Stimulated activated CD4-positive, alpha-beta T cell treated with anti-CD3 and anti-CD28 coated beads, Interleukin-15, amount 100 ng/mL, for 24 hours (primary cell): ENCODE data around the gene RNF220.

Experiments
- DNase-seq: peaks from one replicate; pipeline ENCODE4 v3.0.0-alpha.2; 2020

The RNF220 gene

DNA sequence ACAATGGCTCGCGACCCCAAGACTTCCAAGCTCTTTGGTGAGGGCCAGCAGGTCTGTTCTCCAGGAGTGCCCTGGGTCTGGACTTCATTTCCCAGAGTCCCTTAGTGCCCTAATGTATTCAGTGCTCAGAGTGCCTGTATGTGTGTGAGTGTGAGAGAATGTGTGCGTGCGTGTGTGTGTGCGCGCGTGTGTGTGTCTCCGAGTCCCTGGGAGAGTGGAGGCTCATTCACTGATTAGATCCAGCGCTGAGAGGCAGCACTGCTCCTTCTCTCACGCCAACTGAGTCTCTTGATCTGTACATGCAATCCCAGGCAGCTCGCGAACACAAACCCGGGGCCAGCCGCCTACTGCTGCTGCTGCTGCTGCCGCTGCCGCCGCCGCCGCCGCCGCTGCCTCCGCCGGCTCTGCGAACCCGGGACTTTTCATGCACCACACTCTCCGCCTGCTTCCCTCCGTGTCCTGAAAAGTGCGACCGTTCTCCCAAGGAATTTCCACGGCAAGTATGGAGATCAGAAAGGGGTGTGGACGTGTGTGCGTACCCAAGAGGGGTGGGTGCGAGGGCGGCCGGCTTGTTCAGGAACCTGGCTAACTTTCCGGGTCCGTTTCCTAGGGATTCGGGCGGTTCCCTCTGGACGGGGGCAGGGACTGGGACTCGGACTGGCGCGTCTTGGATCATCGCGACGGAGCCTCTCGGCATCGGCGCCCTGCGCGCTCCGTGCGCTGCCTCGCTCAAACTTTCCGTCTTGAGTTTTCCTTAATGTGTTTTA lies at the start of gene RNF220:
RNF220 (plus strand) TSS at position 225 of the 767 bp plus-strand sequence.
- peak; percentile 65 for DNase-seq

DNA sequence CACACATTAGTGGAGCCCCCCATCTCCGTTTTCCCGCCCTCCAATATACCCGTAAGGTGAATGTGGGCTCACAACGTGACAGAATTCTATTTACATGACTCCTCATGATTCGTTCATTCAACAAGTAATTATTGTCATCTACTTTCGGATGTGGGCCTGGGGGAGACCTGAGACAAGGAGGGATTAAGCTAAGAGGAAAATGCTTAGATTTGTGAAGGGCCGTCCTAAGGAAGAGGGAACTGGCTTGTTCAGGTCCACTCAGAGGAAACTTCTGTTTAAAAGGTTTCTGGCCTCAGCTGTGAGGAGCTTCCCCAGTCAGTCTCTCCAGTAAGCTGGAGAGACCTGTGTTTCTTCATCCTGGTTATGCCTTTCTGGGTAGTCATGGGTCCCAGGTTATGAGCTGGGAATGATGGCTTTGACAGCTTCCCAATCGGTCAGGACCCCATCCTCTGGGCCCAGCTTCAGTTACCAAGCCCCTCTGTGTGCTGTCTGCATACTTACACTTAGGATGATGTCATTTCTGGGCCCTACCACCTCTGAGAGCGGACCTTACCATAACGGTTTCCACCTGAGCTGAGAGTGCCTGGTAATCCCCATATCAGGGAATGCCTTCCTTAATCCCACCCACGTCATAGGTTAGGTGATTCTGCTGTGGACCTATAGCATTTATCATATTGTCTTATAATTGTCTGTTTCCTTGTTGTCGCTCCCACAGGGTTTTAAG lies 49.3 kb upstream of the RNF220 start:
- no peak for DNase-seq

DNA sequence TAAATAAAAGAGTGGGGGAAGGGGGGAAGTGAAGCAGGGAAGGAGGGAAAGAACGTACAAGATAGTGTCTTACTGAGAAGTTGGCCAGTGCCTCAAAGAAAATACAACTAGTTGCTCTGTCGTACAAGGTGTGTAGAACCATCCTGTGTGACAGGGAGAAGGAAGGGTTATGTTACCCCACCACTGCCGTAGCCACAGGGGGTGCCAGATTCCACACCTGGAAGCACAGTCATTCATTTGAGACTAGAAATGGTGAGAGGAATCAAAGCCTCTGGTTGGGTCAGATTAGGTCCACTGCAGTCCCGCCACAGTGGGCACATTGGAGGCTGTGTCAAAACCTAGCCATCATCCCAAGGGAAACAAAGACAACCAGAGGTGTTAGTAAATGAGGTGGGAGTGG lies 47.3 kb upstream of the RNF220 start:
- DNase-seq: no peak

DNA sequence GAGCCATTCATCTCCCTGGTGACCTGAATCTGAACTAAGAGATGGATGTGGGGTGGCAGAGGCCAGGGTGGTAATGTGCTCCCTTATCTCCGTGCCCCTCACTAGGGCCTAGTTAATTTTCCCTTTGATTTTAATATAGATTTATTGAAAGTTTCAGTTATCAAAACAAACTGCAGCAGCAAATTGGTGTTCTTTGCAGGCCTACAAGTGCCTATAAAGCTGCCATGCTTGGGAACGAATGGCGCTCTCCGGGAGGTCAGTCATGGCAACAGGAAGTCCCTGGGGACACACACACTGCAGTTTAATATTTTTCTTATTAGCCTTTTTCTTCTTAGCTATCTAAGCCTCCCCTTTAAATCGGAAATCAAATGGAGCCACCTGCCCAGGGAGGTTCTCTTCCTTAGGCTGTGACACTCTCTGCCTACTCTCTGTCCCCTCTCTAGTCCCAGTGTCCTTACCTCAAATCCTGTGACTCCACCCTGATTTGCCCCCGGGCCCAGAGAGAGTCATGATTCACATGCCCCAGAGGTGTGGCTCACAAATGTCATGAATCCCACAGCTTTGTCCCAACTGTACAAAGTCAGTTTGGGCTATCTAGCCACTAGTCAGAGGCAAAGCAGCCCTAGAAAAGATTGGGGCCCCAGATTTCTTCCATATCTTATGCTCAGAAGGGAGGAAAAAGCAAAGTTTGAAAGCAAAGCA lies 45.7 kb upstream of the RNF220 start:
- DNase-seq: no peak

DNA sequence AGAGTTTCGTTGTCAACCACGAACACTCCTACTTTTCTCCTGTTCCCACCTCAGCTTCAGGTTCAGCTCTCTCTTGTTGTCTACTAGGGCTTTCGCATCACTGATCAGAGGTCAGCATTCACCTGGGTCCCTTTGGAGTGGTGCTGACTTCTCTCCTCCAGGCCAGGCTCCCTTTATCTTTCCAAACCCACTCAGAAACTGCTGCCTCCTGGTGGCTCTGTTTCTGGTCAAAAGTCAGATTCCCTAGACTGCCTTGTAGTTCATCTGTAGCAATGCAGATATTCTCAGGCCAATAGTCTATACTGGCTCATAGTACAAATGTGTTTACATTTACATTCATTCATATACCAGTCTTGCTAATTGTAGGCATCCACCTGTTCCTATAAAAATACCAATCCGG lies 43.6 kb upstream of the RNF220 start:
- DNase-seq: no peak

DNA sequence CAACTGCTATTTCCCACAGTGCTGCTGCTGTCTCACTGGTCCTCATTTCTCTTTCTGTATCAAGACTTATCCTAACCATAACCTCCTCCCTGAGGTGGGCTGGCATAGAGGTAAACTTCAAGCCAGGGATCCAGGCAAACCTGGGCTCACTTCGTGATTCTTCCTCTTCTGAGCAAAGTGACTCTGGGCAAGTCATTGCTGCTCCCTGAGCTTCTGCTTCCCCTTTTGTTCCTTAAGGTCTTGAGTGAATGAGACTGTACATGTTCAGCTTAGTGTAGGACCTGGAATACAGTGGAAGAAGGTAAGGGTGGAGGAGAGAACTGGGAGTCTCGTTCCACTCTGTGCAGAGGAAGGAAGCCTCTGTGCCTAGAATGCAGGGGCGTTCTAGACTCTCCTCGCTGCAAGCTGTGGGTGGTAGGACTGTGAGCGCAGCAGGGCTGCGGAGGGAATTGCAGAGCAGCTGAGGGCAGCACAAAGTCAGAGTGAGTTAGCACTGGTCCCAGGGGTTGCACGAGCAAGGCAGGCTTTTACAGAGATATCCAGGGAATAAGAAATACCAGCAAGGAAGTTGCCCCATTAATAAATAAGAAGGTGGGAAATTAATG lies 38.6 kb upstream of the RNF220 start:
- no peak for DNase-seq

DNA sequence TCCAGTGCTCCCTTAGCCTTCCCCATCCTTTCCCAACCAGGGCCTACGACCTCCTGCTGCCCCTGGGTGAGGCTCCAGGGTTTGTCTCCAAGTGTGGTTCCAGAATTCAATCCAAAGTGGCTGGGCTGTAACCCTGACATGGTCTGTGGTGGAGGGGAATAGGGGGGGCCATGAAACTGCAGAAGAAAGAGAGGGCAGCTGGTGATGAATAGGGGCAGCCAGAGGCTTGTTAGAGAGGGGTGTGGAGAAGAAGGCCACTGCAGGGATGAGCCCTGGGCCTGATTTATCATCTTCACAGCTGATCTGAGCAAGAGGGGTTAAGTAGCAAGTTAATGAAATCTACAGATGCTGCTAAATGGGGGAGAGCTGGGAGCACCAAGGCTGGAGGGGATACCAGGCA lies 37.1 kb upstream of the RNF220 start:
- no peak for DNase-seq

DNA sequence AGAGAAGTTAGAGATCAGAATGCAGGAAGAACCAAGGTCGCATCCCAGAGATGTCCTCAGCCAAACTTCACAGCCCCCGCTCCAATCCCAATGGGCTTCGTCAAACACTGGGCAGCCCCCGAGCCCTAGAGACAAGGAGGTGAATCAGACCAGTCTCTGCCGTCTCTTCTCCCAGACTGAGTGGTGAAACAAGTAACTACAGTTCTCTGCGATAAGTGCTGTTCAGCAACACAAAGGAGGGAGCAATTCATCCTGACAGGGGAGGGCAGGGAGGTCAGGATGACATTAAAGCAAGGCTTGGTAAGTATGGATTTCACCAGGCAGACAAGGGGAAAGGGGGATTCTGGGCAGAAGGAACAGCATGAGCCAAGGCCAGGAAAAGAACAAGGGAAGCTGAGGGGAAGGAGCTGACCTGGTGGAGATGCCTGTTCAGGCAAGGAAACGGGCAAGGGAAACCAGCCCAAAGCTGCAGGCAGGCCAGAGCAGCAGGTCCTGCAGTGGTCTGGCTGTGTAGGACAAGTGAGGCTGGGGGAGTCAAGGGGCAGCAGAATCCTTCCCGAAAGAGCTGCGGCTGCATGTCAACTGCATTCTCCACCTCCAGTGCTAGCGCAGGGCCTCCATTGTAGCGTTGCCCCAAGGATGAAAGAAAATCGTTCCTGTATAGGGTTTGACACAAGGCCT lies 36.4 kb upstream of the RNF220 start:
- DNase-seq: no peak

DNA sequence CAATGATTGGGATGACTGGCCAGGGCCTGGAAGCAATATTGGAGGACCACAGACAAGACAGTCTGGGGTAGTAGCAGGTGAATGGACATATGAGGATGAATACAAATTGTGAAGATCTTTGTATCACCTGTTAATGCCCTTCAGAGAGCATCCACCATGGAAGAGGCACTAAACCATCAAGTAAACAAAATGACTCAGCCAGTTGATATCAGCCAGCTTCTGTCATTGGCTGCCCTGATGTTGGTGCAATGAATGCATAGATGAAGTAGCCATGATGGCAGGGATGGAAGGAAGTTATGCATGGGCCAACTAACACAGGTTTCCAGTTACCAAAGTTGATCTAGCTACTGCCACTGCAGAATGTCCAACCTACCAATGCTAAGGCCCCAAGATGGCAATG lies 33.8 kb upstream of the RNF220 start:
- DNase-seq: no peak

DNA sequence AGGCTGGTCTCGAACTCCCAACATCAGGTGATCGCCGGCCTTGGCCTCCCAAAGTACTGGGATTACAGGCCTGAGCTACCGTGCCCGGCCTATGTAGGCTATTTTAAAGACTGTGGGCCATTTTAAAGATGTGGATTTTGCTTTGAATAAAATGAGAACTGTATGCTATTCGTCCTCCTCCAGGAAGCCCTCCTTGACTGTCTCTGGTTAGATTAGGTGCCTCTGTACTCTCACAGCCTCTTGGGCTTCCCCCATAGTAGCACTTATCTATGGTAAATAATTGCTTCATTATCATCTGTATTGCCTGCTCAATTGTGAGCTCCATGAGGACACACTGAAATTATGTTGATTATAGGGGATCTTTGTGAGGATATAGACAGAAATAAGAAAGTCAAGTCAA lies 29.5 kb upstream of the RNF220 start:
- DNase-seq: no peak

DNA sequence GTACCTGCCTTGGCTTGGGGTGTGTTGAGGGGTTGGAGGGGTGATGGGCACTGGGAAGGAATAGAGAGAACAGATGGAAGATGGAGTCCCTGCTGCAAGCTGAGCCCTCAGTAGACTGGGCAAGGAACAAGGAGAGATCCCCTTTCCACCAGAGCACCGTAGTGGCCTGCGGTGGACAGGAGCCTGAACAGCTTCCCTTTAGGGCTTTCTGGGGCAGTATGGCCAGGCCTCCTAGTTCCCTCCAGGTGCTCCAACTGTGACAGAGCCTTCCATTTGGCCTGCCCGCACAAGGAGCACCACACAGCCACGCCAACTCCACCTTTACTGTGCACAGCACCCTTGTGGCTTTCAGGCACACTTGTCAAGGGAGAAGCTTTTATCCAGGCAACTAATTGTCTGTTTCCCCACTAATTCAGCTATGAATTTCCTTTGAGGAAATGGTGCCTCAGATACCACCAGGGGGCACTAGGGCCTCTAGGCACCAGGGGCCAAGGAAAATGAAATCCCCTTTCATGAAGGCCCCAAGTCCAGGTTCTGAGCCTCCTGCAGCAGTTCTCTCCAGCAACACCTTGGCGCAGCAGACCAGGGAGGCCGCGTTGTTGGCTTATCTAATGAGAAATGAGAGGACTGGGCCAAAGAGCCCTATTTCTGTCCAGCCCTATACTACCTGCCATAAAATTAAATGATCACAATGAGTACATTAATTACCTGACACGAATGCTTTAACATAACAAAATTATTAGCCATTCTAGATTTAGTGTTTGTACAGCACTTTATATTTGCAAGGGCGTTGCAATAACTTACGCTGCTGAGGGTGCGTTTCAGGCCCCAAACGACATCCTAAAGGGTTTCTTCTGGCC lies 26.9 kb upstream of the RNF220 start:
- peak; percentile 63 for DNase-seq

DNA sequence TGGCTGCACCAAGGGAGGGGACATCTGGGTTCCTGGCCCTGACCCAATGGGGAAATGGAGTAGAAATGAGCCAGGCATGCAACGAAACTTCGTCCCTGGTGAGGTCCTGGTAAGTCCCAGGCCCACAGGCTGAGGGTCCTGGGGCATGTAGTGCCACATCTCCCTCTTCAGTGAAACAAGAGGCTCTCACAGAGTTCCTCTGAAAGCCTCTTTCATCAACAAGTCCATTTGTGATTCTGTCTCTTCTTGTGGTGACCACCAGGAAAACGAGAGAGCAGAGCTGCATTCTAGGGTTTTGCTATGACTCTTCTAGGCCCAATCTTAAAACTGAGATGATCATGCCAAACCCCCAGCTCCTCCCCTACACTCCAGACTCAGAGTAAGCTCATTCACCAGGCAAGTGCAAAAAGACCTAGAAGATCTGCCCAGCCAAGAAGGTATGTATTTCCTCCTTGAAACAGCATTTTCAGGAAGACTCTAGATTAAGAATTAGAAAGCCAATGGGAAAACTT lies 24.3 kb upstream of the RNF220 start:
- no peak for DNase-seq

DNA sequence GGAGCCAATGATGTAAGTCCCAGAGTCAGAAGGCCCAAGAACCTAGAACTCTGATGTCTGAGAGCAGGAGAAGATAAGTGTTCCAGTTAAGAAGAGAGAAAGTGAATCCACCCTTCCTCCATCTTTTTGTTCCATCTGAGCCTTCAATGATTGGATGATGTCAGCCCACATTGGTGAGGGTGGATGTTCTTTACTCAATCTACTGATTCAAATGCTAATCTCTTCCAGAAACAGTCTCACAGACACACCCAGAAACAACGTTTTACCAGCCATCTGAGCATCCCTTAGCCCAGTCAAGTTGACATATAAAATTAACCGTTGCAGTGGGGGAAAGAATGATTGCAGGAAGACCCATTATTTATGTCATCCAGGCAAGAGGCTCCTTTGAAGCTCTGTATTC lies 16.5 kb upstream of the RNF220 start:
- no peak for DNase-seq

DNA sequence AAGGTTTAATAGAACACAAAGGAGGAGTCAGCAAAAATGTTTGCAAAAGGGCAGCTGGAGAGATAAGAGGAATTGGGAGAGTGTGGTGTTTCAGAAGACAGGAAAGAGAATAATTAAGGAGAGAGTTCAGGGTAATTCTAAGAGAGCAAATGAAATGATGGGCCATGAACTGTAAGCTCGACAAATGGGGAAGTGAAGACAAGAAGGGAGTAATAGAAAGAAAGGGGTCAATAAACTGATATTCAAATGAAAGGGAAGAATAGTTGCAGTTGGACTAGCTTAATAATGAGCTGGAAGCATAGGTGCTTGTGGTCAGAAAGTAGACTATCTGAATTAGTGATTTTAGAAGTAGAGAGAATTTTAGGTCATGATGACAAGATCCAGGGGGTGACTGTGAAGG lies 15.6 kb upstream of the RNF220 start:
- no peak for DNase-seq

DNA sequence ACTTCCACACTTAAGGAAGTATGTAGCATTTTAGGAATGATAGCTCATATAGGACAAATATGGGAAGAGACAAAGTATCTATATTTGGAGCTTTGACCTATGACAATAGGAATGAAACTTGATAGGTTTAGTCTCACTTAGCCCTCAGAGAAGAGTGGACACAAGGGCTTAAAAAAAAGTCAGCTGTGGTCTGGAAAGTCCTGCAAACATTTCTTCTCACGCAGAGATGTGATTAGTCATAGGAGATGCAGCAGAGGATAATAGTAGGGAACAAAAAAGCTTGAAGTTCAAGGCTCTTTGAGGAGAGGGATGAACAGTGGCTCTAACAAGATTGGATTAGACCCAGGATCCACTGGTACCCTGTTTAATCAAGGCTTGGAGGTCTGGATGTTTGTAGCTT lies 14.8 kb upstream of the RNF220 start:
- DNase-seq: no peak

DNA sequence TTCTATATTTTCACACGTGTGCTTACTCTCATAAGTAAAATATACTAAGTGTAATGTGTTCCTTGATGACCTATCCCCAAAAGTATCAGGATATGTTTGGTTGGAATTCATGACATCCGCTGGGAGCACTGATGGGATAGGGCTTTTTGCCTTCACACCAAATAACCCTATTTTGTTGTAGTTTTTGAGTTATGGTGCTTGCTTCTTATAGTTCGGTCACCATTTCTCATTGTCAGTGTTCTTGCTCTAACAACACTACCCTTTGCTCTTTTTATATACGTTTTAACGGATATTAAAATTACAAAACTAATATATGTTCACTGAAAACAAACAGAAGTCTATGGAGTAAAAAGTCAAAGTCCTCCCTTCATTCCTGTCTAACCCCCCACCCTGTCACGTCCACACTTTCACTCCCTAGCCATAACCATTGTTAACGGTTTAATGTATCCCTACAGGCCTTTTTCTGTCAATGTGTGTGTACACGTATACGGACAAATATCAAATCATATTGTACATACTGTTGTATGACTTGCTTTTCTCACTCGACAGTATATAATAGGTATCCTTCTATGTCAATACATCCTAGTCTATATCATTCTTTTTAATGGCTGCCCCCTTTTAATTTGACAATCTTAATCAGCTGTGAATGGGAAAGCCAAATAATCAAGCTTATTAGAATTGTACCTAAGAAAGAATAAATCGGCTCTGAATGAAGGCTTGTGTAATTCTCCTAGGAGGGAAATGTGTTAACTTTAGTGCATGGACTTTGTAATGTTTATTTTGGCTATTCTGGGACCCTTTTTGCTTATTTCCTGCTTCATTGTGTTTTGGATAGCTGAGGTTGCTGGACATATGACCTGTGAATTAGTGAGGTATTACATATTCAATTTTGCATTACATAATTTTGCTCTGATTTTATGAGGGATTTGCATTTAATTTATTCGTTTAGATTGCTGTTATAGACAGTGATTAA lies 3.5 kb upstream of the RNF220 start:
- DNase-seq: no peak

DNA sequence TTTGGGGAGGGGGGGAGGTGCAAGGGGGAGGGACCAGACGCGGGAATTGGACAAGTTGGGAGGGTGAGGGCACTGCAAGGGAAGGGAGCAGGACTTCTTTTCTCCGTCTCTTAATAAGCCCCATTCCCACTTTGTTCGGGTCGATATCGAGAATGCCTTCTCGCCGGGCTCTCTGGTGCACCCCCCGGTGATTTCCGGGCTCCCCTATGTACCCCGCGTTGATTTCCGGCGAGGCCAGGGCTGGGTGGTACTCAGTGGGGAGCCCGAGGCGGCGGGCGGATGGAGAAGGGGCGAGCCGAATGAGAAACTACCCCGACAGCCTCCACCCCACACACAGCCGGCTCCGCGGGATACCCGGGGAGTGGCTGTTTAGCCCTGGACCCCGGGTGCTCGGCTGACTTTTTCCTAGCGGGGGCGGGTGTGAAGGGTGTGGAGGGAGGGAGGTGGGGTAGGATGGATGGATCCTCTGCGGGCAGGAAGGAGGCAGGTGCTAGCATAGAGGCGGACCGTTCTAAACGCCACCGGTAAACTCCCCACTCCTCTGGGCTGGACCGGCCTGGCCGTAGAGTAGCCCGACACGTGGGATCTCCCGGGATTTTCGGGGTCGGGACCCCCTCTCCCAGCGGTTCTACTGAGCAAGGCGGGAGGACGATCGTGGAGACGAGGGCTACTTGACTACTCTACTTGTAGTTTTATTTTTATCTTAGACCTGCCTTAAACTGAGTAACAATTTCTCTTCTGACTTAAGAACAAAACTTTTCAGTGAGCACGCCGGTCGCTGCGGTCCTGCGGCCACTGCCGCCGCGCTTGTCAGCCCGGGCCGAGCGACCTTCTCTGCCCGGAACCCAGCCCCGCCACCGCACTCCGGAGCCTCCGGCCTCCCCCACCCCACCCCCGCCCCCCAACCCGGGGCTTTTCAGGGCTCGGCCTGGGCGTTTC lies 1.0 kb downstream of the RNF220 start:
- DNase-seq: peak; percentile 51

DNA sequence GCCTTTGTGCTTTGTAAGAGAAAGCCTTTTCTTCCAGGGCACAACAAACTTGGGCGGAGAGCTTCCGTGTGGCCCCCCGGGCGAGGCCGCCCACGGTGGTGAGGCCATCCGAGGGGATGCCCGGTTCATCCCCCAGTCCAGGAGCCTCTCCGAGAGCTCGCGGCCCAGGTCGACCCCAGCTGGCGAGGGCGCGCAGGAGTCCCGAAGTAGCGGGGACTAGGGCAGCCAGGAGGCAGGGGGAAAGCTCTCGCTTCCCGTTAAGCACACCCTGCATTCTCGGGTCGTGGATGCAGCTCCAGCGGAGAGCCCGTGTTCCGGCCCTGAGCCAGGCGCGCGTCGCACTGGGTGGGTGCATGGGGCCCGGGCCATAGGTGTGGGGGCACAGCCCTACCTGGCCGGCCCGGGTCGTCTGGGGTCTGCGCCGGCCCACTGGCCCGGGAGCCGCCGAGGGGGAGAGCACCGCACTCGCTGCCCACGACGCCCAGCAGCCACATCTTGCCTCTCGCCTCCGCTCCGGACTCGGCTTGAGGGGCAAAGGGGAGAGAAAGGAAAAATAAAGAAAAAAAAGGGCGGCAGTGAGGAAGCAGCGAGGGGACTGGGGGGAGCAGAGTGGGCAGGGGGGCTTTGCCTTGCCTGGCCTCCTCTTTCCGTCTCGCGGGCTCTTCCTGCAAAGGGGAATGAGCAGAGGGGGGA lies 1.8 kb downstream of the RNF220 start:
- DNase-seq: peak; percentile 32
